NCI-H2029 (cell line): ENCODE data around the gene SLC4A1AP.

Source experiments
- DNase-seq: peaks from one replicate; lab custom pipeline; 2025; lab: John Stamatoyannopoulos, UW

SLC4A1AP gene

DNA sequence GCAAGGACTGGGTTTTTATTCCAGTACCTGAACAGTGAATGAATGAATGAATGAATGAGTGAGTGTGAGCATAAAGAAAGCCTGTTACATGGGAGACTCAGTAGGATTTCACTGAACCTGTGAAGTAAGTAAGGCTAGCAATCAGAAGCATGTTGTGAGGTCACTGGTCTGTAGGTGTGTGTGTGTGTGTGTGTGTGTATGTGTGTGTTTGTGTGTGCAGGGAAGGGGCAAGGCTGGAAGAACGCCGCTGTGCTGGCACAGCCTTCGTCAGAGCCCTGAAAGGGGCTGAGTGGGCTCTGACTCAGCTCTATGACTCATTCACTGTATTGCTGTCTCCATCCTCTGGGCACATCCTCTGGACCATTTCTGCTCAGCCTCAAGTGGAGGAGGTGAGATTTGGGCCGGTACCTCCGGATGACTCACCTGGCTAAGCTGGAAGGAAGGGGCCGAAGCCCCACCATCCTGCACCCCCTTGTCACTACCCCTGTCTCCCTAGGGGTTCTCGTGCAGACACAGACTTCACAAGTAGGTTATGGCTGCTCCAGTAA, 56.4 kb downstream of the SLC4A1AP start:
- no peak for DNase-seq

DNA sequence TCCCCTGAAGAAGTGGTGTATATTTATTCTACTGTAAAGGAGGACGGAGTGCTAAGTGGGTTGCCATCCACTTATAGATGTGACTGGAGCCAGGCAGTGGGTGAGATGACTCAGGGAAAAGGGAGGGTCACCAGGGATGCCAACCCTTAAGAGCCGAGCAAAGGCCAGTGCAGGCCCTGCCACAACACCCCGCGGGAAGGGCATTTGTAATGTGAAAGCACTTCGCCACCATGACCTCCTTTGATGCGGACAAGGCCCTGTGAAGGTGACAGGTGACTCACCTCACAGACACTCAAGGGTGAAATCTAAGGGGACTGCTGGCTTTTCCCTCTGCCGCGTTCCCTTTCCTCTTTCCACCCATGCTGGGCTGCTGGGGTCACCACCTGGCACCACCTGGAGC, 57.6 kb downstream of the SLC4A1AP start:
- no peak for DNase-seq

DNA sequence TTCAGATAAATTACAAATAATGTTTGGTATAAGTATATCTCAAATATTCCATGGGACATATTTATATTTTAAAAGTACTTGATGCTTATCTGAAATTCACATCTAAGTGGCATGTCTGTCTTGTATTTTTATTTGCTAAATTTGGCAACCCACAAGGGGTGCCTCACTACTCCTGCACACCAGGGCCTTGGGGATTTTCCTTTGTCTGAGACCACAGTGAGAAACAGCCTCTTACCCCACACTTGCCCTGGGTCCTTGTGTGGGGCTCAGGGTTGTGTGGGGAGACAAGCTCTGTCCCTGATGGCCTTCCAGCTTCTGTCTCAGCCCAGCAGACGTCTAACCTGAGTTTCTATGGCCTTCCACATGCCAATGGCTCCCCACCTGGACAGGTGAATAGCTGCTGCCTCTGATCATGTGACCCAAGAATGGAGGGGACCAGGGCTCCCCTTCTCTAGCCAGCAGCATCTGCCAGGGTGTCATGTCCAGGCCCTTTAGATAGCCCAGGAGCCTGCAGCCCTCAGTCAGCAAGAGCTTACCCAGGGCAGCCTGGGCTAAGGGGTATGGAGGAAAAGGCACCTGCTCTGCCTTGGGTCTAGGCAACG, 58.3 kb downstream of the SLC4A1AP start:
- DNase-seq, result no peak

DNA sequence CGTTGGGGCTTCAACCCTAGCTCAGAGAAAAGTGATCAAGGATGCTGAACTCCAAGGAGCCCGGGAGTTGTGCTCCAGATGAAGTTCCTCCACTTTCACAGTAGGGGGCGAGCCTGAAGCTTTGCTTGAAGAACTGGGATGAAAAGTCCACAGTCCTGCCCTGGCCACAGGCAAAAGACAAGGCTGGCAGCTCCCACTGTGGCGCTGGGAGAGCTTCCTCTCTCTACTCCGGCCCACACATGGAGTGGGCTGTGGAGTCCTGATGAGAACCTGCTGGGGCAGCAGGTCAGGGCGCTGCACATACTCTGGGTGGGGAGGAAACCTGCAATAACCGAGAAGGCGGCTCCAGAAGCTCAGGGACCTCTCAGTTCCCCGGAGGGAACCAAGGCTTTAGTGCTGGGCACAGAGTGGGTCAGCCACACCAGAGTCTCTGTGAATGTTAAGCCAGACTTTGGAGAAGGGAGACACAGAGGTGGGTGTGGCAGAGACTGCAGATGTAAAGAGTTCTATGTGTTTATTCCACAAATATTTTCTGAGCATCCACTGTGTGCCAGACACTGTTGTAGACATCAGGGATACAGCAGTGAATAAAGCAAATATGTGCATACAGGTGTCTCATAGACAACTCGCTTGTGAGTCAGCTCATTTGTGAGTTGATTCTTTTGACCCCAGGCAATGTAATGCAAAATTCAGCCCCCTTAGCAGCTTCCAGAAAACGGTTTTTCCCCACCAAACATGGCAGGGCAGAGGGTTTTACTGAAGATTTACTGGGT, 59.9 kb downstream of the SLC4A1AP start:
- peak; percentile 26 for DNase-seq

DNA sequence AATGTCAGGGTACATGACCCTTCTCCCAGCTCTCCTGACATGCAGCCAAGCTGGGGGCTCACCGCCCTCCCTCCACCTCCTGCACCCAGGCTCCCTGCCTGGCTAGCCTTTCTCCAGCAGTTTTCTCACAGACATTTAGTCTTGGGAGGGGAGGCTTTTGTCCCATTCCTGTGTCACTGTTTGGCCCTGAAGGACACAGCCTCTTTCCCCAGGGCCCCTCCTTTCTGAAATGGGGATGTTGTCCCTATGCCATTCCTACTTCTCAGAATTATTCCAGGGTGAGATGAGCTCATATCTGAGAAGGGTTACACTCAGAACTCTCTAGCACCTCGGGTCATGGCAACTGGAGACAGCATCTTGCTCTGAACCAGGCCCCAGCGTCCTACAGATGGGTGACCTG, 60.5 kb downstream of the SLC4A1AP start:
- no peak for DNase-seq

DNA sequence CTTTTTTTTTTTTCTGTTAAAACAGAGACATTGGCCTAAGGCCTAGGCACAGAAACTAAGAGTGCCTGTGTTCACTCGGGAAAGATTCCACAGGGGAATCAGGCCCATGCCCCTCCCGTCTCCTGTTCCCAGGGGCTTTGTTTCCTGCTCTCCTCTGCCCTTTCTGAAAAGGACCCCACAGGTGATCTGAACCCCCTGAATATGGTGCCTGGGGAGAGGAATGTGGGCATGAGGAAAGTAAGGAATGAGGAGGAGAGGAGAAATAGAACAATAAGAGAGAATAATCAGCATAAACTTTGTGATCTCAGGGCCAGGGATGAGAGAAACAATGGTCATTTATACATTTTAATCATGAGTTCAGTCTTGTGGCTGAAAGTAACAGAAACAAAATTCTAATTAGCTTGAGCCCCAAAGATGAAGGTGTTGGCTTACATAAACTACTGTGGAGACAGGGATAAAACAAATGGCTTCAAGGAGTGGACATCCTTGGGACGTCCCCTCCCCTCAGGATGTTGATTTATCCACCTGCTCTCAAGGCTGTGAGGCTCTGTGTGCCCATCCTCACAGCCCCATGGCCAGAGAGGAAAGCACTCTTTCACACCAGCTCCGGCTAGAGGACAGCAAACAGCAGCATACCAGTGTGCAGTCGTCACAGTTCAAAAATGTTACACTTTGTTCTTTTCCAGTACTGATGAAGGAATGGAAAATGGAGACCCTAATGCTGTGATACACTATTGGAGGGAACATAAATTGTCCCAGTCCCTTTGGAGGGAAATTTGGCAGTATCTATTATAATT, 61.4 kb downstream of the SLC4A1AP start:
- DNase-seq, result no peak

DNA sequence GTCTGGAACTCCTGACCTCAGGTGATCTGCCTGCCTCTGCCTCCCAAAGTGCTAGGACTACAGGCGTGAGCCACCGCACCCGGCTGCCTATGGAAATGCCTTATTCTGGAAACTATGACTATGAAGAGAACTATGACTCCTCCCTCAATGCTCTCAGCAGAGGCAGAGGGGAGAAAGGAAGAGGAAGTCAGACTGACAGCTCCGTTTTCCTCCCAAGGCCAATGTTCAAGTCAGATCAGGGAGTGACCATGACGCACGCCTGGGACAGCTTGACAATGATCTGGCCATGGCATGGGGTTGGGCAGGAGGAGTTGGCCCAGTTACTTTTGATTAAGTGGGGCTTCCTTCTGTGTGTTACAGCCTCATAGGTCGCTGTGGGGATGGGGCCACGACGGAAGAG, 63.6 kb downstream of the SLC4A1AP start:
- no peak for DNase-seq

DNA sequence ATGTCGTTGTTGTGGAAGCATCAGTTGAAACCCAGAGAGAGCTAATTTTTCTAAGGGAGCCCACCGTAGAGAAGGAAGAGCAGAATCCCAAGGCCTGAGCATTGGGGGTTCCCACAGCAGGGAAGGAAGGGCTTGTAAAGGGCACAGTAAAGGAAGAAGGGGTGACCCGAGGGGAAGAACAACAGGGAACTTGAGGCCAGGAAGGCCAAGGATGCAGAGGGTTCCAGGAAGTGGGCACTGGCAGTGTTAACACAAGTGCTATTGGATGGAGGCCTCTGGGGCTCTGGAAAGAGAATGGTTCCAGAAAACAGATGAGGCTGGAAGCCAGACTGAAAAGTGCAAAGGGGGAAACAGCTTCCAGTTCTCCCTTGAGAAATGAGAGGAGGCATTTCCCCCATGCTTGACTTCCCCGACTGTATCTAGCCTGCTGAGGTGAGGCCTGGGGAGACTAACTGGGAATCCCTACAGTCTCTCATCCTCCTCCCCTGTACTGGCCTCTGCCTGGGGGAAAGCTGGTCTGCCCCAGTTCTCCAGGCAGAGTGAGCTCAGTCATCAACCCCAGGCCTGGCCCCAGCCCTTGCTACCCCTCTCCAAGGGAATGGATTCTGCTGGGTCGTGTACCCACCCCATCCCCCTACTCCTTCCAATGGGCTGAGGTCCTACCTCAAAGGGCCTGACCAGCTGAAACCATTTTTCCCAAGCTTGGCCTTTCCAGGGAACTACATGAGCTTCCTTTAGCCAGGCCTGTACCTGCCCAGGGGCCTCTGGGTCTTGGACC, 64.6 kb downstream of the SLC4A1AP start:
- DNase-seq, result no peak

DNA sequence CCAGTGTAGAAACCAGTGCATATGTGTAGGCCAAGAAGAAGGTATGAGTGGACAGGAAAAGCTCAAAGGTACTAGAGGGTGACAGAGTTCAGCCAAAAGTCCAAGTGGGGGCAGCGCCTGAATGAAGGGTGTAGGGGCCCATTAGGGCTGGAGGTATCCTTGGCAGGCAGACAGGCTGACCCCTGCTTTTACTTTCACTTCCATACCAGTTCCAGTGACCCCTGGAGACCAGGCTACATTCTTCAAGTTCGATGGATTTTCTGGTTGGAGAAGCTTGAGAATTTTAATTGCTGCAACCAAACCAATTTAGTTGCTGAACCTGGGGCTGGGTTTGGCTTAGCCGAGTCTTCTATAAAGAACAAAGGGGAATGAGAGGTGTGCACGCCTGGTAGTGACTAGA, 65.5 kb downstream of the SLC4A1AP start:
- DNase-seq, result no peak

DNA sequence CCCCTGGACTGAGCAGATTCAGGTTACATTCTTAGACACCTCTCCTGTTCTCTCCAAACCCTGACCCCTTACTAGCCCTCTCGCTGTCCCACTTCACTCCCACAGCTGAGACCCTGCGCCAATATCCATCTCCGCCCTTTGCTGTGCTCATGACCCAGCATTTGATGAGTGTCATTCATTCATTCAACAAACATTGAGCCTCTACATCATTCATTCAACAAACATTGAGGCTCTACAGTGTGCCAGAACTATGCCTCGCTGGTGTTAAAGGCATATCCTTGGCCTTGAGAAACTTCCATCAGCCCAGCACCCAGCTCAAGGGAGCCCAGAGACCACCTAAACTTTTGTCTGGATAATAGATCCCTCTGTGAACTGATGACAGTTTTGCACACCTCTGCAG, 65.9 kb downstream of the SLC4A1AP start:
- no peak for DNase-seq

DNA sequence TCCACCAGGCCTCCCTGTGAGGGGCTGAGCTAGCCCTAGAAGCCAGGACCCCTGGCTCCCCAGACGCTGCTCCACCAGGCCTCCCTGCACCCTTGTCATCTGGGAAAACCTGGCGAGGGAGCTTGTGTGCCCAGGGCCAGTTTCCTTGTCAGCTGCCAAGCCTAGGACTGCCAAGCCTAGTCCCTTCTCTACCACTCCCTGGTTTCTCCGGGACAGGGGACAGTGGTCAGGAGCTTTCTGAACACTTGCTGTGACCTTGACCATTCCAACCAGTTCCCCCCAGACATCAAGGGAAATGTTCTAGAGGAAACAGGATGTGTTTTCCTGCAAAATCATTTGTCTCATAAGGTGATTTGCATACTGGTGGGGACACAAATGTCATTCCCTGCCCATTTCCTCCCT, 66.6 kb downstream of the SLC4A1AP start:
- DNase-seq, result no peak

DNA sequence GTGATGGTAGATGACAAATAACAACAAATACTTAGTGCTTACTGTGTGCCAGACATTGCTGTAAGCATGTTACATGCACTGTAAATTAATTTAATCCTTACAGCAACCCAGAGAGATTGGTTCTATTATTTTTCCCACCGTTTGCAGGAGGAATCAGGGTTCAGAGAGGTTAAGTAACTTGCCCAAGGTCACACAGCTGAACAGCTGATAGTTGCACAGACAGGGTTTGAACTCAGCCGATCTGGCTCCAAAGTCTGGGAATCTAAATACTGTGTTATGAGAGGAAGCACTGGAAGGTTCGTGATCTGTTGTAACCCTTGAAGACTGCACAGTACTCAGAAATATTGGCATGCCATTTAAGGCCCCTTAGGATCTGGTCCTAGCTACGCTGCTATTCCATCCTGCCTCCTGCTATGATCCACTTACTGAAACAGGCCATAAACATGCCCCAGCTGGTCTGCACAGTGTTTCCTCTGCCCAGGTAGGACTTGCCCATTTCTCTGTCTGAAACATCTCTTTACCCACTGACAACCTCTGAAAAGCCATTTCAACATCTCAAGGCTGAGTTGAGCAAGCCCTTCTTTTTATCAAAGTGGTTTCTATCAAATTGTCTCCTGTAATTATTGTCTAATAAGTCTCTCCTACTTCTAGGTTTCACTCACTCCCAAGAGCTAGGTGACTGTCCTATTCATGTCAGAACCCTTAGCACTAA, 67.4 kb downstream of the SLC4A1AP start:
- DNase-seq, result no peak

DNA sequence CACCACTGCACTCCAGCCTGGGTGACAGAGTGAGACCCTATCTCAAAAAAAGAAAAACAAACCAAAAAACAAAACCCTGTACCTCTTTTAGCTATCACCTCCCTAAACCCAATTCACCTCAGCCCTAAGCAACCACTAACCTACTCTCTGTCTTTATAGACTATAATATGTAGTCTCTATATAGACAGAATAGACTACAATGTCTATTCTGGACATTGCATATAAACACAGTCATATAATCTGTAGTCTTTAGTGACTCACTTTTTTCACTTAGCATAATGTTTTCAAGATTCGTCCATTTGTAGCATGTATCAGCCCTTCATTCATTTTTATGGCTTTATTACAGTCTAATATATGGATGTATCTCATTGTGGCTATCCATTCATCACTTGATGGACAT, 70.6 kb downstream of the SLC4A1AP start:
- no peak for DNase-seq

DNA sequence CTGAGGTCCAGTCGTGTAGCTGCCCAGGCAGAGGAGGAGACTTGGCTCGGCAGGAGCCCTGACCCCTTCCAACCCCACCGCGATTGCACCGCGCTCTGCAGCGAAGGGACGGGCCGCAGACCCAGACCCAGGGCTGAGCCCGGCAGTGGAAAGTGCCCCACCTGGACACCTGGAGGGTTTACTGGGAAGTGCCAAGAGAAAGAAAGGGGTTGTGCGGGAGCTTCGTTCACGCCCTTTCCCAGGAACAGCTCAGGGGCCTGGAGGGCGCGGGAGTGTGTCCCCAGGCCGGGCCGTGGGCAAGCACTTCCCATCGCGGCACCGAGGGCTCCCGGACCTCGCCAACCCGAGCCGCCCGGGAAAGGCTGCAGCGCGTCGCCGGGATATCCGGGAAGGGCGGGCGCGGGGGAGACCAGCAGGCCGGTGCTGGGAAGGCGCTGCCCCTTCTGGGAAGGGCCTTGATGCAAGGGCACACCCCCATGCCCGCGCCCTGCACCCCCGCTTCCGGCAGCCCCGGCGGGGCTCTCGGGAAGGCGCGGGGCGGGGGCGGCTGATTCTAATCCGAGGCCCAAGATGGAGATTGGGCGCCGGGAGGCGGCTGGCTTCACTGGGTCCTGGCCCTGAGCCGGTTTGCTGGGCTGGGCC, 71.7 kb downstream of the SLC4A1AP start:
- peak; percentile 38 for DNase-seq

DNA sequence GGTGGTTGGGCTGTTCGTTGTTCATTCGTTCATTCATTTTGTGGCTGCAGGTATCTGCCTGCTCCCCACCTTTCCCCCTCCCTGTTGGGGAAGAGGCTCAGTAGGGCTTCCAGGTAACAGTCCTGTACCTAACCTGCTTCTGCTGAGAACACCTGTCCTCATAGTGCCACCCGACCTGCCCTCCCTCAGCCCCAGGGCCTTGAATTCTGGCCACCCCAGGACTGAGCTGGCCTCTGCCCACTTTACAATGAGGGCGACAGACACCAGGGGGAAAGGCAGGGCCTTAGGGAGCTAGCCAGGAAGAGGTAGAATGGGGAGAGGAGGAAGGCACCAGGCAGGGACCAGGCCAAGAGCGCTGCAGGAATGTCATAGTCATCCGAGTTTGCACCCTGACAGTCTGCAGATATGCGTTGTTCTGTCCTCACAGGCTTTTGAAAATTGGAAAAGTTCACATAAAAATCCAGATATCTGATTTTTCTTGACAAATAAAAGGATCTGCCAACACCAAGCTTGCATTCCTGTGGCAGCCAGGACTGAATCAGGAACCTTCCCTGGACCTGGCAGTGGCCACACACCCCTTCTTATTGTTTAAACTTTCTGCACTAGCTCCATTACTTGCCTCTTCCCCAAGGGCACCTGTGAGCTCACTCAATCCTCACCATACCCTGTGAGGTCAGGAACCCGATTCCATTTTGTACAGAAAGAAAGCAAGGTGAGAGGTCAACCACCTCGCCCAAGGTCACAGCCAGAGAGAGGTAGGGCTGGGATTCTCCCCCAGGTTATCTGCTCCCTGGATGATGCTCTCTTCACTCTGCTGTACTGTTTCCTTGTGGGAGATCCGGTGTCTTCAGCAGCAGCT, 72.6 kb downstream of the SLC4A1AP start:
- DNase-seq, result no peak

DNA sequence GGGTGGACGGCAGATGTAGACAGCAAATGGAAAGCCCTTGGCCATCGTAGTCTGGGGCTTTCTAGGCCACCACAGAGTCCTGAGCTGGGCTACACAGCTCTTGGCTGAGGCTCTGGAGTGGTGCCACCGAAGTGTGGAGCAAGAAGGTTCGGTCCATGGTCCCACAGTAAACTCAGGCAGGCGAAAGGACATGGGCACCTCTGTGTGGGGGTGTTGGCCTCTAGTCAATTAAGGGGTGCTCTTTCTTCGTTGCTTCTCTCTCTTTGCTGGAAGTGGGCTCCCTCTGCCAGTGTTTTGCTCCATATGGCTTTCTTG, 73.2 kb downstream of the SLC4A1AP start:
- no peak for DNase-seq

DNA sequence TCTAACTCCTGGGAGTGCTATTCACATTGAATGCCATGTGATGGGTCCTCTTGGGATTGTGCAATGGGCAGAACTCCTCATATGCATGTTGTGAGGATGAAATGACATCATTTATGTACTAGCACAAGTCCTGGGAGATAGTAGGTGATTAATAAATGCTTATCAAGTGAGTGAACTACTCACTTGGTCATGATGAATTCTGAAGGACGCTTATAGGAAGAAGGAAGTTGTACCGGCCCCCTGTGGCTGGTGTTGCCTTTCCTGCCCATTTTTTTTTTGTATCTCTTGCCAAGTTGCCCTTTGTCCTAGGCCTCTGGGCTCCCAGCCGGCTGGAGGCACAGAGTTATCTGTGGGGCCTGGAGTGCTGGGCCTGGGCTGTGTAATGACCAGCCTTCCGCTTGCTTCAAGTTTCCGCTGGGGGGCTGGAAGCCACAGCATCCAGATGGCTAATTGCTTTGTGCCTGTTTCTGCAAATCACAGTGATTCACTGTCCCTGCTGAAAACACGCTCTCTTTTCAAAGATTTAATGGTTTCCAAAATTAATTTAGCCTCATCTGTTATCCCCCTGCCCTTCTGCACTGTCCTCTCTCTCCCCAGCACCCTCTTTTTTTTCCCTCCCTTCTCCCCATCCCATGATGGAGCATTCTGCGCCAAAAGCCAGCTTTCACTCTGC, 74.1 kb downstream of the SLC4A1AP start:
- no peak for DNase-seq

DNA sequence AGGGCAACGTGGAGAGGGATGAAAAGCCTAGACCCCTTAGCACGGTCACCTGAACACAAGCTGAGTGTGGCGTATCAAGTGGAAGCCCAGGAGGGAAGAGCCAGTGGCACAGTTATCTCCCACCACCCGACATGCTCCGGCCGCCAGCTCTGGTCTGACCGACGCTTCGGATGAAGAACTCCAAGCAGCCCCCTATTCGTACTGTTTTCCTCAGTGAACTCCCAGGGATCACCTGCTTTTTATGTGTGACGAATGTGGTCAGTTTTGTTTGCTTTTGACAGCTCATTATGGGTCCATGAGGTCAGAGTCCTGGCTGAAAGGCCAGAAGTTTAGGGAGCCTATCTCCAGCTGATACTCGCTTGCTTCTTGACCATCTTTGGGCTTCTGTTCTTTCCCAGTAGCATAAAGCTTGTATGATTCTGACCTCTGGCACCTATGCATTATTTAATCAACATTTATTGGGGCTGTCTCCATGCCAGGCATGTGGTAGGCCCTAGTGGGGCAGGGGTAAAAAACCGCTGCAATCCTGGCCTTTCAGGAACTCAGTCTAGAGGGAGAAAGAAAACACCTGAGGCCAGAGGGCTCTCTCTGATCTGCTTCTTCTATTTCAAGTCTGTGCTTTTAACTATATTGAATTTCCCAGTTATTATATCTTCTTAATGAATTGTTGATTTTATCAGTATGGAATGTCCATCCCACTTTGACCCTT, 74.8 kb downstream of the SLC4A1AP start:
- DNase-seq, result no peak

DNA sequence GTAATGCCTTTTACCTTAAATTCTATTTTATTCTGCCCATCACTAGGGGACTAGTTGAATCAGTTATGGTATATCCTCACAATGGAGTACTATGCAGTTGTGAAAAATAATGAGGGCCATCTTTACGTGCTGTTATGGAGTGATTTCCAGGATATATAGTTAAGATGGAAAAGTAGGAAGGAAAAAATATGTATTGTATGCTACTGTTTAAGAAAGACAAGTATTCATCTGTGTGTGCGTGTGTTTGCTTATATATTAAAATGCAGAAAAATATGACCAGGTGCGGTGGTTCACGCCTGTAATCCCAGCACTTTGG, 75.3 kb downstream of the SLC4A1AP start:
- no peak for DNase-seq
